Testis (tissue), 3 donors: Measurements from ENCODE around the gene TENM4. TPM values are rescaled to one million over a fixed set of nuclear protein-coding genes. Genes with fewer than 3 reads are reported as not detected.

Source experiments
- DNase-seq: peaks from one replicate; pipeline ENCODE4 v3.0.0-alpha.2; 2019
- H3K27ac ChIP-seq, 2 donors: fragments of 200-600 bp; sonication (generic); one replicate each; pipeline ENCODE4 v1.5.1; 2019
- H3K27me3 ChIP-seq: fragments of 200-600 bp; sonication (generic); one replicate; pipeline ENCODE4 v1.5.1; 2019
- H3K36me3 ChIP-seq: fragments of 200-600 bp; sonication (generic); one replicate; pipeline ENCODE4 v1.5.1; 2017; ENCODE audit warnings: low read depth; ENCODE audit errors: missing control alignments
- H3K4me1 ChIP-seq: fragments of 200-600 bp; sonication (generic); one replicate; pipeline ENCODE4 v1.5.1; 2019
- H3K4me3 ChIP-seq, 2 donors: fragments of 200-600 bp; sonication (generic); one replicate each; pipeline ENCODE4 v1.5.1; 2017 to 2019
- H3K9me3 ChIP-seq: fragments of 200-600 bp; sonication (generic); one replicate; pipeline ENCODE4 v1.5.1; 2017
- POLR2A ChIP-seq: fragments of 450-650 bp; IDR thresholded peaks from one replicate; pipeline ENCODE4 v1.6.1; 2017; ENCODE audit warnings: antibody characterized with exemption, mild to moderate bottlenecking, moderate library complexity
- WGBS, 2 donors: methylation state at CpG; one replicate each; pipeline ENCODE4 v1.1.5; 2018; 5-methylcytosine and 5-hydroxymethylcytosine counted together
- intact Hi-C: fragments of 100-400 bp; cut with DNase I; formaldehyde crosslinking; loops from one replicate; pipeline ENCODE4 v1.15.1; 2023; ENCODE audit warnings: low total_unique reads
- polyA plus RNA-seq: library from polyadenylated mRNA; stranded (reverse); fragments of 350-450 nt; fragmentation: Illumina TruSeq; extraction: RNeasy Lipid Tissue Mini Kit (QIAGEN cat#74804); gene quantifications from one replicate; pipeline ENCODE4 v1.2.3, GENCODE V29; 2014; ENCODE audit warnings: low read depth, low replicate concordance; ENCODE audit not compliant: insufficient read depth
- total RNA-seq, 2 donors: library from RNA; depleted of rRNA; stranded (reverse); fragments of >200 nt; gene quantifications; one replicate each; pipeline ENCODE4 v1.2.3, GENCODE V29; 2016
- TF ChIP-seq, protein P1 (sequence below), 3 experiments: fragments of 450-650 bp in 2 of 3; fragments of 200-600 bp in 1 of 3; sonication (generic) in 1 of 3; IDR thresholded peaks; one replicate each; pipeline ENCODE4 v1.5.1; 2016 to 2019; ENCODE audit warnings: antibody characterized with exemption in 3 of 3, mild to moderate bottlenecking in 2 of 3, moderate library complexity in 1 of 3

The TENM4 gene
- total and polyA plus RNA-seq, 3 donors from 2014 or later: 10.6 to 17.9 (median 11.4) TPM

DNA sequence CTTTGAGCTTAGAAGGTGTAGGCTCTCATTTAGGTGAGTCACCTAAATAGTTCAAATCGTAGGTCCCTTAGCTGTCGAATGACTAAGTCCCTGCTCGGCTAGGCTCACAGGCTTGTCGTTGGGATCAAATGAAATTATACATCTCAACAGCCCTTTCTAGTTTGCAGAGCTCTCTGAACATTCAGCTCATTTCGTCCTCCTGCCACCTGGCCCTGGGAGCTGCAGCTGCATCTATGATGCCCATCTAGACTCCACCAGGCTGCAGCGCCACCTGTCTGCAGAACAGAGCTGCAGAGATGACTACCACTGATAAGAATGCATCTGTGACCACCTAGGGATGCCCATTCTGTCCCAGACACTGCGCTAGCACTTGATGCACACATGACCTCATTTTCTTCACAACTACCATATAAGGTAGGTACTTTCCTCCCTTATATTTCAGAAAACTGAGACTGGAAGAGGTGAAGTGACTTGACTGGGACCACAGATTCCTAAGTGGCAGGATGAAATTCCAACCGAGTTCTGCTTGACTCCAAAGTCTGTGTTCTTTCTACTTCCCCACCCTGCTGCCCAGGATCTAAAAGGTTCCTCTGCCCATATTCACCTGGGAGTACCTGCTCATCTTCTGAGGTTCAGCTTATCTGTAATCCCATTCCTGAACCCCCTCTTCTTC is 725.1 kb downstream of the TENM4 start:
- 76 to 81% methylated on average over 7 to 8 of the region's 8 CpGs for WGBS, 2 donors
- no peaks in the 10 kb centered on the region for H3K4me1 ChIP-seq
- no peak overlapping the region for H3K4me3 ChIP-seq
- H3K9me3 ChIP-seq: no peaks in the 10 kb centered on the region
- peak; percentile 34 for DNase-seq
- H3K27ac ChIP-seq: no peak overlapping the region
- no peaks in the 10 kb centered on the region for H3K27me3 ChIP-seq
- no peaks in the 10 kb centered on the region for H3K36me3 ChIP-seq
- no peak for TF ChIP-seq POLR2A
- TF ChIP-seq, protein P1, sequence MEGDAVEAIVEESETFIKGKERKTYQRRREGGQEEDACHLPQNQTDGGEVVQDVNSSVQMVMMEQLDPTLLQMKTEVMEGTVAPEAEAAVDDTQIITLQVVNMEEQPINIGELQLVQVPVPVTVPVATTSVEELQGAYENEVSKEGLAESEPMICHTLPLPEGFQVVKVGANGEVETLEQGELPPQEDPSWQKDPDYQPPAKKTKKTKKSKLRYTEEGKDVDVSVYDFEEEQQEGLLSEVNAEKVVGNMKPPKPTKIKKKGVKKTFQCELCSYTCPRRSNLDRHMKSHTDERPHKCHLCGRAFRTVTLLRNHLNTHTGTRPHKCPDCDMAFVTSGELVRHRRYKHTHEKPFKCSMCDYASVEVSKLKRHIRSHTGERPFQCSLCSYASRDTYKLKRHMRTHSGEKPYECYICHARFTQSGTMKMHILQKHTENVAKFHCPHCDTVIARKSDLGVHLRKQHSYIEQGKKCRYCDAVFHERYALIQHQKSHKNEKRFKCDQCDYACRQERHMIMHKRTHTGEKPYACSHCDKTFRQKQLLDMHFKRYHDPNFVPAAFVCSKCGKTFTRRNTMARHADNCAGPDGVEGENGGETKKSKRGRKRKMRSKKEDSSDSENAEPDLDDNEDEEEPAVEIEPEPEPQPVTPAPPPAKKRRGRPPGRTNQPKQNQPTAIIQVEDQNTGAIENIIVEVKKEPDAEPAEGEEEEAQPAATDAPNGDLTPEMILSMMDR (IDR thresholded peaks at IDR 0.05): peak in 2 of 3 experiments; percentile 15 to 20
- intact Hi-C loops: no loop called here

DNA sequence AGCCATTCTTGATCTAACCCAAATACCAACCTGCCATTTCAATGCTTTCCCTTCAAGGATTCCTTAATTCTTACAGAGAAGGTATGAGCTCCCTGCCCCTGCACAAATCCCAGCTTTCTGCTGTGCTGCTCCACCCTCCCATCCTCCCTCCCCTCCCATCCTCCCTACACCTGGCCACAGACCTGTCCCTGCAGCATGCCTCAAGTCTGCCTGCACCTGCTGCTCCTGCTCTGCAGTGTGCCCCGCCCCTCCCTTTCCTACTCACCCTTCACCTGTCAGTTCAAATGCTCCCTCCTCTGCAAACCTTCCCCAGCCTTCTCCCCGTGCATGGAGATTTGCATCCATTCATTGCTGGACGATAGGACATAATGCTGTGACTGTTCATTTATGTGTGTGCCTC is 726.3 kb downstream of the TENM4 start:
- WGBS, 2 donors: 61 to 88% methylated on average over 3 of the region's 3 CpGs
- H3K9me3 ChIP-seq: no peaks in the 10 kb centered on the region
- intact Hi-C loops: no loop called here

DNA sequence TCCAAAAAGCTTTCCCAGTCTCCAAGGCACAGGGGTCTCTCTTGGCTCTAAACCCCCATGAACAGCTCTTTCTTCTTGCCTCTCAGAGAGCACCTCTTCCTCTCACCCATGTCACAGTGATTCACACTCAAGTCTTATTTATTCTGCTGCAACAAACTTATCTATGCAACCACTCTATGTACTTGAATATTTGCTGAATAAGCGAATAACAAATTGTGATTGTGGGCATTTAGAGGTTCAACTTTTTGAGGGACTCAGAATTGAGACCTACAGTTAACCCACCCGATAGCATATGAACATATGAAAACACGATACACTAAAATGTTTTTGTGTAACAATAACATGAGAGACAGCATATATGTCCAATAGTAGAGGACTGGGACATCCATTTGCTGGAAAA is 729.1 kb downstream of the TENM4 start:
- H3K27ac ChIP-seq: no peak overlapping the region
- no peak overlapping the region for H3K4me3 ChIP-seq
- TF ChIP-seq, protein P1 (IDR thresholded peaks at IDR 0.05): no peak
- no peak for TF ChIP-seq POLR2A
- H3K36me3 ChIP-seq: no peaks in the 10 kb centered on the region
- 97% methylated on average over 3 of the region's 3 CpGs for WGBS, 2 donors
- intact Hi-C loops: no loop called here
- no peaks in the 10 kb centered on the region for H3K27me3 ChIP-seq
- no peaks in the 10 kb centered on the region for H3K9me3 ChIP-seq
- DNase-seq: no peak
- H3K4me1 ChIP-seq: no peaks in the 10 kb centered on the region

More for the DNA sequence above, 726.3 kb downstream of the TENM4 start:
- H3K4me3 ChIP-seq: no peak overlapping the region
- no peaks in the 10 kb centered on the region for H3K4me1 ChIP-seq
- DNase-seq: no peak
- TF ChIP-seq, protein P1 (IDR thresholded peaks at IDR 0.05): no peak
- no peak for TF ChIP-seq POLR2A
- H3K27me3 ChIP-seq: no peaks in the 10 kb centered on the region
- H3K27ac ChIP-seq: no peak overlapping the region
- no peaks in the 10 kb centered on the region for H3K36me3 ChIP-seq

DNA sequence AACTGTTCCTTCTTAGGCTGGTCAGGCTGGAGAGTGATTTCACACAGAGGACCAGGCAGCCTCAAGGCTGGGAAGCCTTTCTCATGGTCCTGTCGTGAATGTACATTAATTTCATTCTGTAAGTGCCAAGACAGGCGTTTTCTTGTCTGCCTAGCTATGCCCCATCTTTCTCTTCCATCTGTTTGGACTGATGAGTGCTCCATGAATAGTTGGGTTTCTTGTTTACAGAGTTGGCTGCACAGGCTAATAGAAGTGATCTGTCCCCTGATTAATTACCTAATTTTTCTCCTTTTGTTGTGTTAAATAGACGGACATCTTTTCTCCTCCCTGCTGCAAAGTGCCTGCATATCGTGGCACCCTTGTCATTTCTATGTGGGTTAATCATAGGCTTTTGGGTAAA is 730.4 kb downstream of the TENM4 start:
- H3K36me3 ChIP-seq: no peaks in the 10 kb centered on the region
- no peaks in the 10 kb centered on the region for H3K9me3 ChIP-seq
- intact Hi-C loops: no loop called here
- H3K4me1 ChIP-seq: no peaks in the 10 kb centered on the region
- TF ChIP-seq, protein P1 (IDR thresholded peaks at IDR 0.05): no peak
- TF ChIP-seq POLR2A: no peak
- WGBS, 2 donors: 91 to 92% methylated on average over 4 of the region's 4 CpGs
- H3K4me3 ChIP-seq: no peak overlapping the region
- no peak overlapping the region for H3K27ac ChIP-seq
- H3K27me3 ChIP-seq: no peaks in the 10 kb centered on the region
- no peak for DNase-seq

DNA sequence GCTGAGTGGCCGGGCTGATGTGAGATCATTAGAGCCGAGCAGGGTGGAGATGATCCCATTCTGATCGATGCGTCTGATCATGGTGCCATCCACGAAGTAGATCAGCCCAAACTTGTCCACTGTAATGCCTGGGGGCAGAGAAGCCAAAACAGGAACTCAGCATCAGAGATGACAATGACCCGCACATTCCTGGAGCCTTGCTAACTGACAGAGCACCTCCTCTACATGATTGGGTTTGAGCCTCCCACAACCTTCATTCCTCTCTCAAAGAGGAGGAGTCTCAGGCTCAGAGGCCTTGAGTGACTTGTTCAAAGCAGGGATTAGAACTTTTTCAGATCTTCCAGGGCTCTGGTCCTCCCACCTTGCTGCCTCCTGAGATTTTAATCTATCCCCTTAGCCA is 732.4 kb downstream of the TENM4 start:
- TF ChIP-seq, protein P1 (IDR thresholded peaks at IDR 0.05): no peak
- TF ChIP-seq POLR2A: no peak
- intact Hi-C loops: no loop called here
- H3K27ac ChIP-seq: no peak overlapping the region
- DNase-seq: no peak
- no peaks in the 10 kb centered on the region for H3K27me3 ChIP-seq
- no peaks in the 10 kb centered on the region for H3K9me3 ChIP-seq
- no peaks in the 10 kb centered on the region for H3K4me1 ChIP-seq
- no peak overlapping the region for H3K4me3 ChIP-seq
- H3K36me3 ChIP-seq: no peaks in the 10 kb centered on the region
- WGBS, 2 donors: 85 to 91% methylated on average over 6 of the region's 6 CpGs
